Measurements from ENCODE around the gene GRAMD1B.

The GRAMD1B gene

GRCh38 chr11:123640029-123640428 lies 210.0 kb downstream of the GRAMD1B start:
- Mint-ChIP-seq H3K9me3 (no peaks in the 10 kb centered on the region), H3K4me3 (no peak overlapping the region), H3K27ac (no peak overlapping the region), H3K36me3 (ENCODE audit: low read depth) (no peaks in the 10 kb centered on the region), H3K4me1 (peaks cover 17% of the 10 kb centered on the region), H3K27me3 (ENCODE audit: low read depth, poor library complexity) (peaks cover 32% of the 10 kb centered on the region)
- DNase-seq: no peak
- no peak for TF ChIP-seq CTCF (IDR thresholded peaks at IDR 0.05)

- Mint-ChIP-seq H3K27ac (no peak overlapping the region), H3K4me1 (peaks cover 17% of the 10 kb centered on the region), H3K36me3 (ENCODE audit: low read depth) (no peaks in the 10 kb centered on the region), H3K27me3 (ENCODE audit: low read depth, poor library complexity) (peaks cover 38% of the 10 kb centered on the region), H3K4me3 (no peak overlapping the region), H3K9me3 (no peaks in the 10 kb centered on the region)
- TF ChIP-seq CTCF (IDR thresholded peaks at IDR 0.05): peak; percentile 86
- peak; percentile 63 for DNase-seq
These were observed 210.8 kb downstream of the GRAMD1B start for GRCh38 chr11:123640677-123641494.

DNA sequence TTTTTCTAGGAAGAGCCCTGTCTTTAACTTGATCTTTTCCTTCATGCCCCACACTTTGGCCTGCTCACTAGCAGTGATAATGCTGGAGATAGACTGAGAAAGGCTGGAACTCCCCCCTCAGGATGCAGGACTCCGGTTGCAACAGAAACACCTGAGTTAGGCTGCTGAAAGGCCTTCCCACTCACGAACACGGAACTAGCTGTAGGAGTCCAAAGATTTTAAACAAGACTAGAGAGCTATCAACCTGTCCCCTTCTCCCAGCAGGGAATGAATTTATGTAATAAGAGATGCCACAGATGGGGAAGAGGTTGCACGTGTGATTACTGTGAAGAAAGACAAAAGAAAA lies 211.4 kb downstream of the GRAMD1B start:
- no peak for DNase-seq
- Mint-ChIP-seq H3K4me1 (peaks cover 17% of the 10 kb centered on the region), H3K27me3 (ENCODE audit: low read depth, poor library complexity) (peaks cover 43% of the 10 kb centered on the region), H3K9me3 (no peaks in the 10 kb centered on the region), H3K27ac (peak overlapping the region; percentile 42), H3K36me3 (ENCODE audit: low read depth) (no peaks in the 10 kb centered on the region), H3K4me3 (no peak overlapping the region)
- no peak for TF ChIP-seq CTCF (IDR thresholded peaks at IDR 0.05)

DNA sequence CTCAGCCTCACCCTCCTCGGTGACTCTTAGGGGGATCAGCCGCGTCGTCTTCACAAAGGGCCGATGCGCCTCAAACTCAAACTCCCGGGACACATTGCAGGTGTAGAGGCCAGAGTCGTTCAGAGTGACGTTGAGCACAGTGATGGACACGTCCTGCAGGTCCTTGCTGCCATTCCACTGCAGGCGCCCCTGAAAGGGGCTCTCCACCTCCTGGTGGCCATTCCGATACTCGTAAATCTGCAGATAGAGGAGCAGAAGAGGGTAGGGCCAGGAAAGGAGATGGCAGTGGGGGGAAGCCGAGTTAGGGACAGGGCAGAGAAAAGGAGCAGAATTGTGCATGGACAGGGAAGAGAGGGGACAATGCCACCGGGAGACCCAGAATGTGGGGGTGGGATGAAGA lies 212.4 kb downstream of the GRAMD1B start:
- H3K9me3 Mint-ChIP-seq: no peaks in the 10 kb centered on the region
- H3K4me3 Mint-ChIP-seq: no peak overlapping the region
- DNase-seq: no peak
- no peak for TF ChIP-seq CTCF (IDR thresholded peaks at IDR 0.05)
- H3K27ac Mint-ChIP-seq: no peak overlapping the region
- H3K27me3 Mint-ChIP-seq (ENCODE audit: low read depth, poor library complexity): peaks cover 43% of the 10 kb centered on the region
- H3K36me3 Mint-ChIP-seq (ENCODE audit: low read depth): no peaks in the 10 kb centered on the region
- peaks cover 17% of the 10 kb centered on the region for H3K4me1 Mint-ChIP-seq

DNA sequence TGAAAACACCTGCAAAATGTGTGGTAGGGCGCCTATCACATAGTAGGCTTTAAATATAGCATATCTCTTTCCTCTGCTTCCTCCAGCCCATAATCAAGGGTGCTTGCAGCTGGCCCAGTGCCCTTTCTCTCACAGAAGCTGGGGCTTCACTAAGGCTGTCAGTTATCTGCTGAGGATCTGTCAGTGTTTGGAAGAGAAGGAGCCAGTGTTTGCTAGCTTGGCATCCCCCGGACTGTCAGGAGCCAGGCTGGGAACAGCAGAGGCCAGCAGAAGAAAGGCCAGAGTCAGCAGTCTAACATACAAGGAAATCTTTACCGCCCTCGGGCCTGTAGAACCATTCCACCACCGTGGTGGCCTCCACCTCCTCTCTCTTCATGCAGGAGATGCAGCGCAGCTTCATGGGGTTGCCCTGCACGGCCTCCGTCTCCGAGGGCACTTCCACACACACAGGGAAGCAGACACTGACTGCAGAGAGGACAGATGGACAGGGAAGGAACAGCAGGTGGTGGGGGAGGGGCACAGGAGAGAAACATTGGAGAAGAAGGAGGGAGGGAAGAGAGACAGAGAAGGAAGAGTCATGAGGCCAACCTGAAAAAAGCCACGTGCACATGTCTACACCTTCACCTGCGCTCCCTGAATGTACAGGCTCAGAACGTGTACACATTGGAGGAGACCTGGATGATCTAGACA lies 215.4 kb downstream of the GRAMD1B start:
- no peaks in the 10 kb centered on the region for H3K9me3 Mint-ChIP-seq
- H3K4me3 Mint-ChIP-seq: no peak overlapping the region
- DNase-seq: no peak
- H3K36me3 Mint-ChIP-seq (ENCODE audit: low read depth): no peaks in the 10 kb centered on the region
- no peak overlapping the region for H3K27ac Mint-ChIP-seq
- peaks cover 38% of the 10 kb centered on the region for H3K27me3 Mint-ChIP-seq (ENCODE audit: low read depth, poor library complexity)
- peaks cover 10% of the 10 kb centered on the region for H3K4me1 Mint-ChIP-seq
- TF ChIP-seq CTCF (IDR thresholded peaks at IDR 0.05): no peak
